Progenitor cell of endocrine pancreas (in vitro differentiated cells): ENCODE measurements around the gene MACF1. TPM values are rescaled to one million over a fixed set of nuclear protein-coding genes. Genes with fewer than 3 reads are reported as not detected.

ENCODE experiments used
- DNase-seq: peaks from one replicate; pipeline ENCODE4 v3.0.0; 2021; ENCODE audit warnings: low spot score; ENCODE audit not compliant: unreplicated experiment
- H3K27ac Mint-ChIP-seq: 2 replicates; pipeline ENCODE4 v1.8.0; 2021; ENCODE audit warnings: mild to moderate bottlenecking, moderate library complexity, mixed read lengths
- H3K27me3 Mint-ChIP-seq: 2 replicates; pipeline ENCODE4 v1.8.0; 2021; ENCODE audit warnings: mixed read lengths
- H3K36me3 Mint-ChIP-seq: 2 replicates; pipeline ENCODE4 v1.8.0; 2022; ENCODE audit warnings: mixed read lengths; ENCODE audit not compliant: insufficient read depth
- H3K4me1 Mint-ChIP-seq: 2 replicates; pipeline ENCODE4 v1.8.0; 2021; ENCODE audit warnings: low read depth, mixed read lengths
- H3K4me3 Mint-ChIP-seq: 2 replicates; pipeline ENCODE4 v1.8.0; 2021; ENCODE audit warnings: low read depth, mild to moderate bottlenecking, moderate library complexity, mixed read lengths
- H3K9me3 Mint-ChIP-seq: 2 replicates; pipeline ENCODE4 v1.8.0; 2021; ENCODE audit warnings: low read depth, mixed read lengths
- total RNA-seq: library from RNA; stranded (reverse); gene quantifications from 2 replicates; pipeline ENCODE4 v1.2.1, GENCODE V29; 2021
- TF ChIP-seq, protein P1 (sequence below): fragments of 200-600 bp; sonication (generic); IDR thresholded peaks from one replicate; pipeline ENCODE4 v1.5.0; 2021; ENCODE audit warnings: antibody characterized with exemption, mild to moderate bottlenecking; ENCODE audit not compliant: unreplicated experiment

Gene MACF1
- total RNA-seq, 1 donor from 2014 or later, result 241 TPM

DNA sequence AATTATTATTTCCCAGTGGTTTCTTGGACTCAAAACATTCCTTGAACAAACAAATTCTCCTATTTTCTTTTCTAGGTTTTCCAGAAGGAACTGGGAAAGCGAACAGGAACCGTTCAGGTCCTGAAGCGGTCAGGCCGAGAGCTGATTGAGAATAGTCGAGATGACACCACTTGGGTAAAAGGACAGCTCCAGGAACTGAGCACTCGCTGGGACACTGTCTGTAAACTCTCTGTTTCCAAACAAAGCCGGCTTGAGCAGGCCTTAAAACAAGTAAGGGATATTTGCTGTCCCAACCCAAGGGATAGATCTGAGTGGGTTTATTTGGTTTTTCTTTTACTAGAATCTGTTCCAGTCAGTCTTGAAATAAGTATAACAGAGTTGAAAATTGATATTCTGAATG is 247.6 kb downstream of the MACF1 start:
- no peak overlapping the region for H3K27ac Mint-ChIP-seq
- TF ChIP-seq, protein P1, sequence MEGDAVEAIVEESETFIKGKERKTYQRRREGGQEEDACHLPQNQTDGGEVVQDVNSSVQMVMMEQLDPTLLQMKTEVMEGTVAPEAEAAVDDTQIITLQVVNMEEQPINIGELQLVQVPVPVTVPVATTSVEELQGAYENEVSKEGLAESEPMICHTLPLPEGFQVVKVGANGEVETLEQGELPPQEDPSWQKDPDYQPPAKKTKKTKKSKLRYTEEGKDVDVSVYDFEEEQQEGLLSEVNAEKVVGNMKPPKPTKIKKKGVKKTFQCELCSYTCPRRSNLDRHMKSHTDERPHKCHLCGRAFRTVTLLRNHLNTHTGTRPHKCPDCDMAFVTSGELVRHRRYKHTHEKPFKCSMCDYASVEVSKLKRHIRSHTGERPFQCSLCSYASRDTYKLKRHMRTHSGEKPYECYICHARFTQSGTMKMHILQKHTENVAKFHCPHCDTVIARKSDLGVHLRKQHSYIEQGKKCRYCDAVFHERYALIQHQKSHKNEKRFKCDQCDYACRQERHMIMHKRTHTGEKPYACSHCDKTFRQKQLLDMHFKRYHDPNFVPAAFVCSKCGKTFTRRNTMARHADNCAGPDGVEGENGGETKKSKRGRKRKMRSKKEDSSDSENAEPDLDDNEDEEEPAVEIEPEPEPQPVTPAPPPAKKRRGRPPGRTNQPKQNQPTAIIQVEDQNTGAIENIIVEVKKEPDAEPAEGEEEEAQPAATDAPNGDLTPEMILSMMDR, result no peak

DNA sequence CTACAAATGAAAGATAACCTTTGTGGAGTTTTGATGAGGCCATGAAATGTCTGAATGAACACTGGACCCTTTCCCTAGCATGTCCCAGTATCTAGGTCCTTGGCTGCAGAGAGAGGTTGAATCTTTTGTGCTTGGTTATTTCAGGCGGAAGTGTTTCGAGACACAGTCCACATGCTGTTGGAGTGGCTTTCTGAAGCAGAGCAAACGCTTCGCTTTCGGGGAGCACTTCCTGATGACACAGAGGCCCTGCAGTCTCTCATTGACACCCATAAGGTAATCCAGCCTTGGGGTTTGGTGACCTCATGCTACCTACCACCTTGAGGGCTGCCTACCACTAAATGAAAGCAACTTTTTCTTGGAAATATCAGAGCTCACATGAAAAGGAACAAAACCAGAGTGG is 248.0 kb downstream of the MACF1 start:
- Mint-ChIP-seq H3K4me3 (no peak overlapping the region), H3K9me3 (no peaks in the 10 kb centered on the region), H3K27ac (no peak overlapping the region), H3K4me1 (no peaks in the 10 kb centered on the region), H3K27me3 (no peaks in the 10 kb centered on the region), H3K36me3 (peaks cover 48% of the 10 kb centered on the region)
- TF ChIP-seq, protein P1, result no peak
- DNase-seq, result no peak

More for the DNA sequence above, 247.6 kb downstream of the MACF1 start:
- Mint-ChIP-seq H3K9me3 (no peaks in the 10 kb centered on the region), H3K4me3 (no peak overlapping the region), H3K4me1 (no peaks in the 10 kb centered on the region), H3K36me3 (peaks cover 49% of the 10 kb centered on the region), H3K27me3 (no peaks in the 10 kb centered on the region)
- no peak for DNase-seq

DNA sequence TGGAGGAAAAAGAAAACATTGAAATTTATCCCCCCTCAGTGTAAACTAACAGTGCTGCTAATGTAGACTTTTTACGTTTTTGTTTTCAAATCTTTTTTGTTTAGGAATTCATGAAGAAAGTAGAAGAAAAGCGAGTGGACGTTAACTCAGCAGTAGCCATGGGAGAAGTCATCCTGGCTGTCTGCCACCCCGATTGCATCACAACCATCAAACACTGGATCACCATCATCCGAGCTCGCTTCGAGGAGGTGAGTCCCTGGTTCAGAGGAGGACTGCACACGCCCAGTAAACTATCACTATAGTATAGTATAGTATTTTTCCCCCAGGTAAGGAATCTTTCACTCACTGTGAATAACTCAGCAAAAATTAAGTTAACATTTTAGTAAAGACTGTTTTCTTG is 249.1 kb downstream of the MACF1 start:
- Mint-ChIP-seq H3K27me3 (no peaks in the 10 kb centered on the region), H3K27ac (peak overlapping the region; percentile 21), H3K4me1 (no peaks in the 10 kb centered on the region), H3K9me3 (no peaks in the 10 kb centered on the region), H3K36me3 (peaks cover 40% of the 10 kb centered on the region), H3K4me3 (no peak overlapping the region)
- TF ChIP-seq, protein P1, result no peak
- DNase-seq, result no peak

DNA sequence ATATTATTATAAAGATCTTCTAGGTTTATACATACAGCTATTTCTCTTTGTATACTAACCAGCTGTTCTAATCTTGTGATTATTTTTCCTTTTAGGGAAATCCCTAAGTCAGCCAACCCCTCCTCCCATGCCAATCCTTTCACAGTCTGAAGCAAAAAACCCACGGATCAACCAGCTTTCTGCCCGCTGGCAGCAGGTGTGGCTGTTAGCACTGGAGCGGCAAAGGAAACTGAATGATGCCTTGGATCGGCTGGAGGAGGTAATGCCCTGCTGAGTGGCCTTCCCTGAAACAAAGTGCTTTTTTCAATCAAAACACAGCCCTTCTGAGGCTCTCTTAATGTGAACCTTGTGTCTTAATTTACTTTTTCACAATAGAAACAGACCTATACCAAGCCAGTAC is 254.5 kb downstream of the MACF1 start:
- no peaks in the 10 kb centered on the region for H3K27me3 Mint-ChIP-seq
- DNase-seq, result no peak
- peaks cover 44% of the 10 kb centered on the region for H3K36me3 Mint-ChIP-seq
- H3K4me1 Mint-ChIP-seq, result no peaks in the 10 kb centered on the region
- no peak overlapping the region for H3K27ac Mint-ChIP-seq
- TF ChIP-seq, protein P1, result no peak
- no peaks in the 10 kb centered on the region for H3K9me3 Mint-ChIP-seq
- no peak overlapping the region for H3K4me3 Mint-ChIP-seq

DNA sequence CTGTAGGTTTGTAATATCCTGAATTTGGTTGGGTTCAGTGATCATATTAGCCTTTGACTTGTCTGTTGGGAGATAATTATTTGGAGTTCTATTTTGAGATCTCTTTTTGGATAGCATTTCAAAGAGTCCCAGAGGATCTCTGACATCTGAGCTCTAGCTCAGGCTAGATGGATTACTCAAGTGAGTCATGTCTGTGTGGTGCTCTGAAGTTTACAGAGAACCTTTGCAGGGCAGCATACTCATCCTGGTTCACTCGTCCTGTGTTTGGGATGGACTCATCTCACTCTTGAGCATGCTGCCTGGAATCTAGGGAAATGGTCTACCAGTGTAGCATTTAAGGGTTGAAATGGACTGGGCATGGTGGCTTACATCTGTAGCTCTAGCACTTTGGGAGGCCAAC is 257.6 kb downstream of the MACF1 start:
- no peaks in the 10 kb centered on the region for H3K27me3 Mint-ChIP-seq
- H3K4me3 Mint-ChIP-seq, result no peak overlapping the region
- TF ChIP-seq, protein P1, result no peak
- DNase-seq, result no peak
- peaks cover 39% of the 10 kb centered on the region for H3K36me3 Mint-ChIP-seq
- H3K9me3 Mint-ChIP-seq, result no peaks in the 10 kb centered on the region
- H3K4me1 Mint-ChIP-seq, result no peaks in the 10 kb centered on the region
- peak overlapping the region; percentile 15 for H3K27ac Mint-ChIP-seq
